HG03280 (cell line): ENCODE results near the gene SIRPA.

Source experiments
- ATAC-seq: cut with Tn5 transposase; IDR thresholded peaks from one replicate; pipeline ENCODE4 v1.9.1; 2021; ENCODE audit warnings: mild to moderate bottlenecking, moderate library complexity; ENCODE audit not compliant: unreplicated experiment

Gene SIRPA

GRCh38 chr20:1979106-1979778 lies 84.0 kb downstream of the SIRPA start:
- ATAC-seq = no peak

GRCh38 chr20:1982686-1983085 lies 87.5 kb downstream of the SIRPA start:
- ATAC-seq = no peak

- ATAC-seq = no peak
Observed at GRCh38 chr20:1983301-1983700, 88.1 kb downstream of the SIRPA start.

- ATAC-seq = no peak
Observed at GRCh38 chr20:1987826-1988225, 92.6 kb downstream of the SIRPA start.
